GM12874 (cell line): Measurements from ENCODE around the gene GRID2.

Source experiments
- TF ChIP-seq, protein P1 (sequence below): IDR thresholded peaks from 2 replicates; pipeline ENCODE4 v1.5.1; 2011; ENCODE audit warnings: low read depth, mild to moderate bottlenecking, control low read depth, low read length, moderate library complexity; ENCODE audit not compliant: insufficient read depth

The GRID2 gene

DNA sequence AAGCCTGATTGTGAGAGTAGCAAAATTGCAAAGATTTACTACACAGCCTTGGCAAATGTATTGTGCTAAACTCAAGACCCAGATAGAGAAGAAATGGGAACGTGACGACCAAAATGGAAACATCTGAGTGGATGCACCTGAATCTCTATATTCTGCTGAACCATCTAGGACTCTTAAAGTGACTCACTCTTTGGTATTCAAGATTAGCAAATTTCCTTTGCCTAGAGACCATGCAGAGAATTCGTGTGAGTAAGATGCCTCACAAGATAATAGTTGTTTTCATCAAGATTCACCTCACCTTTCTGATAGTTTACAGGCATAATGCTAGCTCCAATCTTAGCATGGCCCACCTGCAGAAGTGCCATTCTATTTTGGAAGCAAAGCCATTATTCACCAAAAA, 1510.4 kb downstream of the GRID2 start:
- TF ChIP-seq, protein P1, sequence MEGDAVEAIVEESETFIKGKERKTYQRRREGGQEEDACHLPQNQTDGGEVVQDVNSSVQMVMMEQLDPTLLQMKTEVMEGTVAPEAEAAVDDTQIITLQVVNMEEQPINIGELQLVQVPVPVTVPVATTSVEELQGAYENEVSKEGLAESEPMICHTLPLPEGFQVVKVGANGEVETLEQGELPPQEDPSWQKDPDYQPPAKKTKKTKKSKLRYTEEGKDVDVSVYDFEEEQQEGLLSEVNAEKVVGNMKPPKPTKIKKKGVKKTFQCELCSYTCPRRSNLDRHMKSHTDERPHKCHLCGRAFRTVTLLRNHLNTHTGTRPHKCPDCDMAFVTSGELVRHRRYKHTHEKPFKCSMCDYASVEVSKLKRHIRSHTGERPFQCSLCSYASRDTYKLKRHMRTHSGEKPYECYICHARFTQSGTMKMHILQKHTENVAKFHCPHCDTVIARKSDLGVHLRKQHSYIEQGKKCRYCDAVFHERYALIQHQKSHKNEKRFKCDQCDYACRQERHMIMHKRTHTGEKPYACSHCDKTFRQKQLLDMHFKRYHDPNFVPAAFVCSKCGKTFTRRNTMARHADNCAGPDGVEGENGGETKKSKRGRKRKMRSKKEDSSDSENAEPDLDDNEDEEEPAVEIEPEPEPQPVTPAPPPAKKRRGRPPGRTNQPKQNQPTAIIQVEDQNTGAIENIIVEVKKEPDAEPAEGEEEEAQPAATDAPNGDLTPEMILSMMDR = no peak

DNA sequence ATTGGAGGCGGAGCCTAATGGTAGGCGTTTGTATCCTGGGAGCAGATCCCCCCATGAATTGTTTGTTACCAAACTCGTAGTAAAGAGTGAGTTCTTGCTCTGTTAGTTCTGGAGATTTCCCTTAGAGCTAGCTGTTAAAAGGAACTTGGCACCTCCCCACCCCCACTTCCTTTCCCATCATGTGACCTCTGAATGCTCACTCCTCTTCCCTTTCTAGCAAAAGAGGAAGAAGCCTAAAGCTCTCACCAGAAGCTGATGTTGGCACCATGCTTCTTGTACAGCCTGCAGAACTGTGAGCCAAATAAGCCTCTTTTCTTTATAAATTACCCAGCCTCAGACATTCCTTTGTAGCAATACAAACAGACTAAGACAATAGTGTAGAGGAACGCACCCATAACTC, 1511.0 kb downstream of the GRID2 start:
- TF ChIP-seq, protein P1 = no peak
